ENCODE data around the gene TENM4. TPM values are rescaled to one million over a fixed set of nuclear protein-coding genes. Genes with fewer than 3 reads are reported as not detected.

Gene TENM4
- total RNA-seq, 2 experiments from 2014 or later = not detected

GRCh38 chr11:79415411-79415810 lies 25.4 kb downstream of the TENM4 start:
- ATAC-seq (no peak), DNase-seq (no peak)
- intact Hi-C loops (cut with micrococcal nuclease) = no loop called here
- H3K36me3 Mint-ChIP-seq (ENCODE audit: low read depth) = no peaks in the 10 kb centered on the region
- H3K4me1 Mint-ChIP-seq (ENCODE audit: low read depth) = no peaks in the 10 kb centered on the region
- no peak overlapping the region for H3K27ac Mint-ChIP-seq
- ChIA-PET CTCF (no interaction called here), POLR2A (no interaction called here)
- no peak overlapping the region for H3K4me3 Mint-ChIP-seq
- H3K27me3 Mint-ChIP-seq = no peaks in the 10 kb centered on the region
- peaks cover 7% of the 10 kb centered on the region for H3K9me3 Mint-ChIP-seq
- TF ChIP-seq, protein P1, sequence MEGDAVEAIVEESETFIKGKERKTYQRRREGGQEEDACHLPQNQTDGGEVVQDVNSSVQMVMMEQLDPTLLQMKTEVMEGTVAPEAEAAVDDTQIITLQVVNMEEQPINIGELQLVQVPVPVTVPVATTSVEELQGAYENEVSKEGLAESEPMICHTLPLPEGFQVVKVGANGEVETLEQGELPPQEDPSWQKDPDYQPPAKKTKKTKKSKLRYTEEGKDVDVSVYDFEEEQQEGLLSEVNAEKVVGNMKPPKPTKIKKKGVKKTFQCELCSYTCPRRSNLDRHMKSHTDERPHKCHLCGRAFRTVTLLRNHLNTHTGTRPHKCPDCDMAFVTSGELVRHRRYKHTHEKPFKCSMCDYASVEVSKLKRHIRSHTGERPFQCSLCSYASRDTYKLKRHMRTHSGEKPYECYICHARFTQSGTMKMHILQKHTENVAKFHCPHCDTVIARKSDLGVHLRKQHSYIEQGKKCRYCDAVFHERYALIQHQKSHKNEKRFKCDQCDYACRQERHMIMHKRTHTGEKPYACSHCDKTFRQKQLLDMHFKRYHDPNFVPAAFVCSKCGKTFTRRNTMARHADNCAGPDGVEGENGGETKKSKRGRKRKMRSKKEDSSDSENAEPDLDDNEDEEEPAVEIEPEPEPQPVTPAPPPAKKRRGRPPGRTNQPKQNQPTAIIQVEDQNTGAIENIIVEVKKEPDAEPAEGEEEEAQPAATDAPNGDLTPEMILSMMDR (IDR thresholded peaks at IDR 0.05) = no peak

DNA sequence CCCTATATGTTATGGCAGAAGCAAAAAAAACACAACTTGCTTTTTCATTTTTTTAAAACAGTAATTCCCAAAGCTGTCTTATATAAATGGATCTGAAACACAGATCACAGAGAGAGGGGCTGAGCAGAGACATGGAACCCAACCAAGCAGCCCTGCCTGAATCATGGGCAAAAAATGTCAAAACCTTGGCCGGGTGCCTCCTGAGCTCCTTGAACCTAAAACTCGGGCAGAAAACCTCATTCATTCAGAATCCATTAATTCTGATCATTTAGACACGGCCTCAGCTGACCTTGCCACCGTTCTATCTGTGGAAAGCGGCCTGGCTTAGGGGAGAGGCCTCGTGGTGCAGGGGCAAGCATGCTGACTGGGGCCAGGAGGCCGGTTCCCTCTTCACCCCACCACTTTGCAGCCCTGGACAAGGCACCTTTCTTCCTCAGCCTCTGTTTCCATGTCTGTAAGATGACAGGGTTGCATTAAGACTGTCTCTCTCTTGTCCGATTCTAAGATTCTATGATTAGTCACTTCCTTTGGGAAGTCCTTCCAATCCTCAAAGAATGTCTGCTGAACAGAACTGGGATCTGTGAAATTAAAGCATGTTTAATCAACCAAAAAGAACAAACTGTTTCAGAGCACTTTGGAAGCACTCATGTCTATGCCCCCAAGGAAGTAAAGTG lies 26.0 kb downstream of the TENM4 start:
- intact Hi-C loops (cut with micrococcal nuclease) = no loop called here
- DNase-seq (no peak), ATAC-seq (no peak)
- TF ChIP-seq, protein P1 (IDR thresholded peaks at IDR 0.05) = no peak
- POLR2A ChIA-PET = no interaction called here
- Mint-ChIP-seq H3K36me3 (ENCODE audit: low read depth) (no peaks in the 10 kb centered on the region), H3K27ac (no peak overlapping the region), H3K4me1 (ENCODE audit: low read depth) (no peaks in the 10 kb centered on the region), H3K4me3 (no peak overlapping the region), H3K27me3 (no peaks in the 10 kb centered on the region), H3K9me3 (peaks cover 7% of the 10 kb centered on the region)
- CTCF ChIA-PET = no interaction called here

DNA sequence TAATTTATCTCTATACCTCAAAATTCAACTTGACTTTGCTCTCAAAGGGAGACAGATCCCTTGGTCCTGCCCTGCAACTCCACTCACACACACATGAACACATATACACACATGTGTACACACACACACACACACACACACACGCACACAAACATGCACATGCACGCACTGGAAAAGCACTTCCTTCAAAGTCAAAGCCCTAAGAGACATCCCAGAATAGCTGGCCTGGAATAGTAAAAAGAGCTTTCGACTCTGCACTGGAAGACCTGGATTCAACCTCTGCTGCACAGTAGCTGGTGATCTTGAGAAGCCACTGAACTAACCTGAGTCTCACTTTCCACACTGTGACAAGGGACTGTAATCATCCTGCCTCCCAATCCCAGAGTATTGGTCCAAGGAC lies 26.8 kb downstream of the TENM4 start:
- Mint-ChIP-seq H3K27ac (no peak overlapping the region), H3K9me3 (peaks cover 7% of the 10 kb centered on the region), H3K4me1 (ENCODE audit: low read depth) (no peaks in the 10 kb centered on the region), H3K27me3 (no peaks in the 10 kb centered on the region), H3K36me3 (ENCODE audit: low read depth) (no peaks in the 10 kb centered on the region), H3K4me3 (no peak overlapping the region)
- DNase-seq (no peak), ATAC-seq (no peak)
- intact Hi-C loops (cut with micrococcal nuclease) = no loop called here
- CTCF ChIA-PET = no interaction called here
- TF ChIP-seq, protein P1 (IDR thresholded peaks at IDR 0.05) = no peak
- POLR2A ChIA-PET = no interaction called here

DNA sequence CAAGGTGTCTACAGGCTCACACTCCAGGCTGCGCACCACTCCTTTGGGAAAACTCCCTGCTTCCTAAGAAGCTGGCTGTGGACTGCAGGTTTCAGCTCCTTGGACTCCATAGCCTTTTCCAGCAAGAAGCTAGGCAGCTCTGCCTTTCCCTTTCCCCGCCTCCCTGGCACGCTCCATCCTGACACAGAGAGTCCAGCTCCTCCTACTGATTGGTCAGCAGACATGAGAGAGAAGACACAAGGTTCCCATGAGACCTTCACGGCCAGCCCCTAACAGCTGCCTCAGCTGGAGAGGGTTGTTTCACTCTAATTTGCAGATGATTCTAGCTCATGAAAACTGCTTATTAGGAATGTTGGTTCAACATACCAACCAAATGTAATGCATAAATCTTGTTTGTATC lies 27.6 kb downstream of the TENM4 start:
- no peak for DNase-seq
- intact Hi-C loops (cut with micrococcal nuclease) = no loop called here
- ChIA-PET CTCF (no interaction called here), POLR2A (no interaction called here)
- TF ChIP-seq, protein P1 (IDR thresholded peaks at IDR 0.05) = no peak
- H3K4me1 Mint-ChIP-seq (ENCODE audit: low read depth) = no peaks in the 10 kb centered on the region
- H3K36me3 Mint-ChIP-seq (ENCODE audit: low read depth) = no peaks in the 10 kb centered on the region
- ATAC-seq = no peak
- H3K9me3 Mint-ChIP-seq = peaks cover 7% of the 10 kb centered on the region
- no peak overlapping the region for H3K4me3 Mint-ChIP-seq
- H3K27ac Mint-ChIP-seq = no peak overlapping the region
- H3K27me3 Mint-ChIP-seq = no peaks in the 10 kb centered on the region

DNA sequence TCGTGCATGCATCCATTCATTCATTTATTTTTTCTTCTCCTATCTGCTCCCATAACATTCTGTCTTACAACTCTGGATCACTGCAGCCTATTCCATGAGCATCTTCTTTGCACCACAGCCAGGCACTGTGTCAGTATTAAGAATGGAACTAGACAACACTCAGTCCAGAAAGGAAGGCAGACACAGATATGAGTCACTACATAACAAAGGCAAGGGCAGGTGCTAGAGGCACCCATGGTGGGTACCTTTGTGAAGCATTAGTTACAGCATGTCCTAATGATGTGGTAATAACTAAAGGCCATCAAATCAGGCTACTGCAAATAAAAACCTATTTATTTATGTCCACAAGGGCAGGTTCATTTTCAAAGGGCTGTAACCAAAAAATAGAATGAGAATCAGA lies 28.1 kb downstream of the TENM4 start:
- no peak for DNase-seq
- intact Hi-C loops (cut with micrococcal nuclease) = no loop called here
- no peak overlapping the region for H3K27ac Mint-ChIP-seq
- no peak for ATAC-seq
- TF ChIP-seq, protein P1 (IDR thresholded peaks at IDR 0.05) = no peak
- H3K36me3 Mint-ChIP-seq (ENCODE audit: low read depth) = no peaks in the 10 kb centered on the region
- H3K27me3 Mint-ChIP-seq = no peaks in the 10 kb centered on the region
- H3K4me1 Mint-ChIP-seq (ENCODE audit: low read depth) = no peaks in the 10 kb centered on the region
- ChIA-PET CTCF (no interaction called here), POLR2A (no interaction called here)
- H3K9me3 Mint-ChIP-seq = peaks cover 7% of the 10 kb centered on the region
- H3K4me3 Mint-ChIP-seq = no peak overlapping the region

Data from activated CD8-positive, alpha-beta T cell treated with anti-CD3 and anti-CD28 coated beads for 36 hours (primary cell).